Inflammatory macrophage treated with lipopolysaccharide for 1 hour (primary cell): ENCODE results near the gene SGSM1.
"Not testable (repeated sequence)": the region's sequence is repeated elsewhere in the genome, so short reads cannot be mapped to it uniquely, and the experiment has no call there.

Experiments used
- DNase-seq, 2 donors: peaks; one replicate each; pipeline ENCODE4 v3.0.0-alpha.2; 2020 to 2022

The SGSM1 gene

DNA sequence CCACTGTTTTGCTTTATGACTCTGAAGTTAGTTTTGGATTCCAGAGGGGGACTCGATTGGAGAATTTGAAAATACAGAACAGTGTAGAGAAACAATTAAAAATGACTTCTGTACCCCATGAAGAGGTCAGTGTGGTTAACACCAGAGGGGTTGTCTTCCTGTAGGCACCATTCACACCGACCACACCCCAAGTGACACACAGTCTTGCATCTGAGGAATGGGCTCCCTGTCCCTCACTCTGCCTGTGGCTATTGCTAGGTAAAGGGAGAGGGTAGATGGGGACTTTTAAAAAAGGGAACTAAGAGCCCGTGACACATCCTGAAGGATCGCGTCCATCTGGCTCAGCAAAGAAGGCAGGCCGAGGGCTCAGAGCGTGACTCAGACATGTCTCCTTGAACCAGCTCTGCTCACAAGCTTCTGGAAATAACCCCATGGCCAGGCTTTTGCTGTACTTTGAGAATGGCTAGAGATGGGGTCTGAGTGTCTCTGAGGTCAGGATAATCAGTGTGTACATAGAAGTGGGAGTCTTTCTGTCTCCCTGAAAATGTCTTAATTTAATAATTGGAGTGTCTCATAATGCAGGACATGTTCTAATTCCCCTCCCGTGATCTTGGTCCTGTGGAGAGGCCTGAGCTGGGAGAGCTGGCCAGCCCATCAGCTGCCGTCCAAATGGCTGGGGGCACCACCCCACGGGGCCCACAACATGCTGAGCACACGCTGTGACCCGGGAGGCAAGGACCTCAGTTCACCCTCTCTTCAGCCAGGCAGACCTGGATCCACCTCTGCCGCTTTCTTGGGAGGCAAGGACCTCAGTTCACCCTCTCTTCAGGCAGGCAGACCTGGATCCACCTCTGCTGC lies 39.3 kb downstream of the SGSM1 start:
- DNase-seq = peak; percentile 6 to 38

DNA sequence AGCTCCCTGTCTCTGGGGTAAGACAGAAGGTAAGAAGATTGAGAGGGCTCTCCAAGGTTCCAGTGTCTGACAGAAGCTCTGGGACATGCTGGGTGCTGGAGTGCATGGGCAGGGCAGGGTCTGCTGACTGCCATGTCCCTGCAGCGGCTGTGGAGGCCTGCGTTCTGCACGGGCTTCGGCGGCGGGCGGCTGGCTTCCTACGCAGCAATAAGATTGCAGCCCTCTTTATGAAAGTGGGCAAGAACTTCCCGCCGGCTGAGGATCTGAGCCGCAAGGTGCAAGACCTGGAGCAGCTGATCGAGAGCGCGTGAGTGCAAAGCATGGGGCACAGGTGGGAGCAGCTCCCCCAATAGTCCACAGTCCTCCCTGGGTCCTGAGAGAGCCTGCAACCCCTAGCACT lies 41.5 kb downstream of the SGSM1 start:
- DNase-seq = no peak

DNA sequence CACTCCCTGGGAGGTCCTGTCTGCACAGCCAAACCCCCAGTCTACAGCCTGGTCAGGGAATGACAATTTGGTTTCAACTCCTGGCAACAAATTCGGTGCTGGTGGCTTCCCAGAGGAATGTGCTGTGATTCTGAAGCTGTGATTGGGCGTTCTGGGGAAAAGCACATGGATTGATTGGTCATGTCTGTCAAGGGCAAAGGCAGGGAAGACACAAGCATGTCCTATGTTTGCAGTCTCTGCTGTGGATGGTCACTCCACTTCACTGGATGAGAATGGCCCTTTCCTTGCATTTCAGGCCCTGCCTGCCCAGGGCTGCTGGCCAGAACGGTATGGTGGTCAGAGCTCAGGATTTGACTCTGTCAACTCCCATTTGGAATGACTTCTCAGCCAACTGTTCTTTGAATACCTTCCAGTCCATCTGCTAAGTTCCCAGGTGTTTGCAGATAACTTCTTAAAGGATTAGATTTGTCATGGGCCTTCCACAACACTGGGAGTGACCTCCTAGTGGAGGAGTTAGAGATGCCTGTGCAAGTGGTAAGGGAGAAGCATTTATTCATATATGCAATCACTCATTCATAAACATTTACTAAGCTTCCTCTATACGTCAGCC lies 42.7 kb downstream of the SGSM1 start:
- DNase-seq = no peak

DNA sequence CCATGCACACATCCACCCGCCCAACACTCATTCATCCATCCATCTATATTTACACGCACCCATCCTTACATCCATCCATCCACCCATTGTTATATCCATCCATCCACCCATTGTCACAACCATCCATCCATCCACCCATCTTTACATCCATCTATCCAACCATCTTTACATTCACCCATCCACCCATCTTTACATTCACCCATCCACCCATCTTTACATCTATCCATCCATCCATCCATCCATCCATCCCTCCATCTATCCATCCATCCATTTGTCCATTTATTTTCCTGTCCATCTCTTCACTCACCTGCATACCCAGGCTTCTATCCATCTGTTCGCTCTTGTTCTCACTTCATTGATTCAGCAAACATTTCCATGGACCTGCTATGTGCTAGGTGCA lies 49.8 kb downstream of the SGSM1 start:
- DNase-seq = no peak

DNA sequence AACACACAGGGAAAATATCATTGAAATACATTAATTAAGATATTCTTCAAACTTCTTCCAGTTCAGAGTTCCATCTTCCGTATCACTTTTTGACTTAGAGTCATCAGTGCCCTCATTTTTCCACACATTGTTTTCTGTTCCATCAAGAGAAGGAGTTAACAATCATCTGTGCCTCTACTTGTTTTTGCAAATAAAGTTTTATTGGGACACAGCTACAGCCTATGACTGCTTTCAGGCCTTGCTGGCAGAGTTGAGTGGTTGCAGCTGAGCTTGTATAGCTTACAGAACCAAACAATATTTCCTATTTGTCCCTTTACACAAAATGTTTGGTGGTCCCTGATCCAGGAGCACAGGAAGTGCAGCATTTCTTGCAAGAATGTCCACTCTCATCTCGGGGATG lies 51.6 kb downstream of the SGSM1 start:
- DNase-seq = no peak

GRCh38 chr22:24859587-24859986 lies 53.6 kb downstream of the SGSM1 start:
- DNase-seq = no peak

GRCh38 chr22:24865508-24865907 lies 59.5 kb downstream of the SGSM1 start:
- DNase-seq = no peak

DNA sequence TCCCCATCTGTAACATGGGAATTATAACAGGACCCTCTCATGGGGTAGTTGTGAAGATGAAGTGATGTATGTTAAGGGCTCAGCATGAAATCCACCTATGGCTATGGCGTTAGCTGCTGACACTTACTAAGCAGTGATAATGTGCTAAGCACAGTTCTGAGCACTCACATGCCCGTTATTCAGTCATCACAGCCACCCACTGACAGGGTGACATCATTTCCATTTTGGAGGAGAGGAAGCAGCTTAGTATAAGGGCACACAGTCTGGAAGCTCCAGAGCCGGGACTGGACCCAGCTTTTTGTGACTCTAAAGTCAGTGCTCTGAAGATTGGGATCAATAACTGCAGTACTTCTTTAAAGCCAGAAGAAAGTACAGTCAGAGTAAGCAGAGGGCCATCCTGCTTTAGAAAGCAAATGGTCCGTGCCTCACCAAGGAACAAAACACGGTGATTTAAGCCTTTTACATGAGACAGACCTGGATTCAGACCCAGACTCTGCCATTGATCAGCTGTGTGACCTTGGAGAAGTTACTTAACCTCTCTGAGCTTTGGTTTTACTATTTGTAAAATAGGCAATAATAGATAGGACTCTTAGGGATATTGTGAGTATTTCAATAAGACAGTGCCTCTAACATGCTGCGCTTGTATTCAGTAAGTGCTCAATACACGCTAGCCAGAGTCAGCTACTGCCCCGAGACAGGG lies 61.5 kb downstream of the SGSM1 start:
- DNase-seq = peak; percentile 65 to 86

DNA sequence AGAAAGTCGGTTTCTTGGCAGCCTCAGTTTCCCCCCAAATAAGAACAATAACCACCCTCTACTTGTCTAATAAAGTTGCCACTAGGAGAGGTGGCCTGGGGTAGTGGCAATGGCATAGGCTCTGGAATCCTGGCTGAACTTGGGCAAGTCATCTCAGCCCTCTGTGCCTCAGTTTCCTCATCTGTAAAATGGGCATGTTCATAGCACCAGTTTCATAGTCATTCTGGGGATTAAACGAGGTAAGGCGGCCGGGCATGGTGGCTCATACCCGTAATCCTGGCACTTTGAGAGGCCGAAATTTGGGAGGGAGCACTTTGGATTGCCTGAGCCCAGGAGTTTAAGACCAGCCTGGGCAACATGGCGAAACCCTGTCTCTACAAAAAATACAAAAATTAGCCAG lies 63.0 kb downstream of the SGSM1 start:
- DNase-seq = no peak

DNA sequence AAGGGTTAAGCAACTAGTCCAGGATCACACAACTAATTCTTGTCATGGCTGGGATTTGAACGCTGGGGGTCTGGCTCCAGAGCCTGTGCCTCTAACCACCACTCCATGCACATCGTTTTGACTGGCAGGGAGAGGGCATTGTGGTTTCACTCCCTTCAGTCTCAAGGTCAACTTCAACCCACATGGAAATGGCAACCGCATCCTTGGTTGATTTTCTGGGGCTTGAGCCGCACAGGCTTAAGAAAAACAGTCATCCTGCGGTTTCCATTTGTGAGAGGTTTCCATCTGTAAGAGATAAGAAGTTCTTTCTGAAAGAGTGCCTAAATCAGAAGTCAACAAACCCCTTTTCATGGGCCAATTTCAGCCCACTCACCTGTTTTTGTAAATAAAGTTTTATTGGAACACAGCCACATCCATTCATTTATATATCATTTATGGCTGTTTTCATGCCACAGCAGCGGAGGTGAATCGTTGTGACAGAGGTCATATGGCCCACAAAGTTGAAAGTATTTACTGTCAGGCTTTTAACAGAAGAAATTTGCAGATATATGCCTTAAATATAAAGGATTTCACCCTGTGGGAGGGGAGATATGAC lies 65.7 kb downstream of the SGSM1 start:
- DNase-seq = no peak

- DNase-seq = no peak
Observed at GRCh38 chr22:24873226-24873625, 67.2 kb downstream of the SGSM1 start.

GRCh38 chr22:24875862-24876506 lies 70.0 kb downstream of the SGSM1 start:
- DNase-seq = no peak

DNA sequence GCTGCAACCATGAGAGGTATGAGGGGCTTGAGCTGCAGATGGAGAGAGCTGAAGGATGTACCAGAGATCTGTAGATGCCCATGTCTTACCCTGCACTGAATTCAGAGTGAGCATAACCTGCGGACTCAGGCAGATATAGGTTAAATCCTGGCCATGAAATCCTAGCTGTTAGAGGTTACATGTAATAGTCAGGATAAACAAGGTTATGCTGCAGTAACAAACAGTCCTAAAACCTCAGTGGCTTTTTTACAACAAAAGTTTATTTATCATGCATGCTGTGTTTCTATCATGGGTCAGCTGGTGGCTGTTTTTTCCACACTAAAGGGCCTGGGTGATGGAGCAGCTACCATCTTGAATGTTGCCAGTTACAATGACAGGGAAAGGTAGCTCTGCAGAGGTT lies 70.7 kb downstream of the SGSM1 start:
- no peak for DNase-seq

DNA sequence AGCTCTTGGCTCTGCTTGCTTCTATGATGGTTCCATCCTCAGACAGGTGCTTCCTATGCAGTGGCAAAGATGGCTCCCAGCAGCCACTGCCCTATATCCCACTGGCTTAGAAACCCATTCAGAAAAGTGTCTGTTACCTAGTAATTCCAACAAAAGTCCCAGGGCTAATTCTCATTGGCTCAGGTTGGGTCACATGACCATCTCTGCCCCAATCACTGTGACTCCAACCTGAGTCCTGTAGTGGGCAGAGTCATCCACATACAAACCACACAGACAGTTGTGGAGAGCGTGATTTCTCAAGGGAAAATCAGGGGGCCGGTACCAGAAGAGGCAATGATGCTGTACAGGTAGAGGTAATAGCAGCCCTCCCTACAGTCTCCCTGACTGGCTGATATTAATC lies 73.0 kb downstream of the SGSM1 start:
- no peak for DNase-seq

GRCh38 chr22:24883432-24883831 lies 77.4 kb downstream of the SGSM1 start:
- peak in 1 of 2 donors; percentile 16 for DNase-seq

DNA sequence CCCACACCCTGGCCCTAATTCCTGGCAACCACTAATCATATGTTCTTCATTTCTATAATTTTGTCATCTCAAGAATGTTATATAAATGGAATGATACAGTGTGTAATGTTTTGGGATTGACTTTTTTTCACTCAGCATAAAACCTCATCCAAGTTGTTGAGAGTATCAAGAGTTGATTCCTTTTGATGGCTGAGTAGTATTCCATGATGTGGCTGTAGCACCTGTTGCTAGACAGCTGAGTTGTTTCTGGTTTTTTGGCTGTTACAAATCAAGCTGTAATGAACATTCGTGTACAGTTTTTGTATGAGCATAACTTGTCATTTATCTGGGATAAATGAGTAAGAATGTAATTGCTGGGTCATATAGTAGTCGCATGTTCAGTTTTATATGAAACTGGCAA lies 81.2 kb downstream of the SGSM1 start:
- DNase-seq = no peak

GRCh38 chr22:24893341-24894070 lies 87.5 kb downstream of the SGSM1 start:
- no peak for DNase-seq

DNA sequence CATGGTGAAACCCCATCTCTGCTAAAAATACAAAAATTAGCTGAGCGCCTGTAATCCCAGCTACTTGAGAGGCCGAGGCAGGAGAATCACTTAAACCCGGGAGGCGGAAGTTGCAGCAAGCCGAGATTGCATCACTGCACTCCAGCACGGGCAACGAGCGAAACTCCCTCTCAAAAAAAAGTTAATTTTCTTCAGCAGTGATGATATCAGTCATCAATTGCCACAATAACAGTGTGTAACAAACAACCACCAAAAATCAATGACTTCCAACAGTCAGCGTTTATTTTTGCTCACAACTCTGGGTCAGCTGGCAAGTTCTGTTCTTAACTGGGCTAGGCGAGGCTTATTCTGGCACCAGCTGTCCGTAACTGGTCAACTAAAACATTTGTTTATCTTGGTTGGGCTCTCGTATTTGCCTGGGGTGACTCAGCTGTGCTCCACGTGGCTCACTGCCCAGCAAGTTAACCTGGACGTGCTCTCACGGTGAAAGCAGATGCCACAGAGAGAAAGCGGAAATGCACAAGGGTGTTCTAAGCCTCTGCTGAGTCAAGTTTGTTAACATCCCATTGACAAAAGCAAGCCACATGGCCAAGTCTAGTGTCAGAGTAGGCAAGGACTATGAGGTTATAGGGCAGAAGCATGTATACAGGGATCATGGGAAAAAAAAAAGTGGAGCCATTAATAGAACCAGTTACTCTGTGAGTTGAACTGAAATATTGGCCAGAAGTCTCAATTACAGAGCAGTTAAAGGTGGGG lies 88.4 kb downstream of the SGSM1 start:
- DNase-seq = peak; percentile 2 to 8

DNA sequence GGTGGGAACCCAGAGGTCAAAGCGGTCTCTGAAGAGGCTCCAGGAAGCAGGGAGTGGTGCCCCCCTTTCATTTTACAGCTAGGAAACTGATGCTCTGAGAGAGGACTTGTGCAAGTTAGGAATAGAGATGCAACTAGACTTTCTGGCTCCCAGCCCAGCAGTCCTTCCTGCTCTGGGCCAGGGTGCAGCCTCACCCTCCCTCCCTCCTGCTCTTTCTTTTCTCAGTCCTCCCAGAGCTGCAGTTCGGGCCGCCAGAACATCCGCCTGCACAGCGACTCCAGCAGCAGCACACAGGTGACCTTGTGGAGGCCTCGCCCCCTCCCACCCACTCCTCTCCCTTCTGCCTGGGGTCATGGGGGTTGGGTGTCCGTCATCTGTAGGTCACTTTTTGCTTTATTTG lies 89.0 kb downstream of the SGSM1 start:
- no peak for DNase-seq

GRCh38 chr22:24901448-24901847 lies 95.4 kb downstream of the SGSM1 start:
- no peak for DNase-seq

- no peak for DNase-seq
Observed at GRCh38 chr22:24905909-24906308, 99.9 kb downstream of the SGSM1 start.

- DNase-seq = not testable (repeated sequence)
Observed at GRCh38 chr22:24907101-24907500, 101.1 kb downstream of the SGSM1 start.
